ACC112 (cell line): ENCODE data around the gene IRF5.

Source experiments
- H2AFZ ChIP-seq: fragments of 200-600 bp; sonication (generic); one replicate; pipeline ENCODE4 v1.6.0; 2017; ENCODE audit warnings: antibody characterized with exemption, low read length; ENCODE audit not compliant: unreplicated experiment
- H3K27ac ChIP-seq: fragments of 200-600 bp; sonication (generic); 2 replicates; pipeline ENCODE4 v1.5.1; 2014; ENCODE audit warnings: low read depth, mild to moderate bottlenecking, antibody characterized with exemption, low read length, moderate library complexity
- H3K27me3 ChIP-seq: fragments of 200-600 bp; sonication (generic); 2 replicates; pipeline ENCODE4 v1.6.1; 2014; ENCODE audit warnings: mild to moderate bottlenecking, antibody characterized with exemption, low read length, moderate library complexity, mixed read lengths; ENCODE audit not compliant: insufficient read depth
- H3K36me3 ChIP-seq: fragments of 200-600 bp; sonication (generic); 2 replicates; pipeline ENCODE4 v1.6.1; 2016; ENCODE audit warnings: mild to moderate bottlenecking, antibody characterized with exemption, low read length, moderate library complexity, mixed read lengths; ENCODE audit not compliant: insufficient read depth
- H3K4me1 ChIP-seq: fragments of 200-600 bp; sonication (generic); one replicate; pipeline ENCODE4 v1.6.1; 2016; ENCODE audit warnings: low read length, mixed read lengths; ENCODE audit not compliant: insufficient read depth, unreplicated experiment, control insufficient read depth
- H3K4me3 ChIP-seq: fragments of 200-600 bp; sonication (generic); 2 replicates; pipeline ENCODE4 v1.5.1; 2014; ENCODE audit warnings: mild to moderate bottlenecking, low read depth, low read length
- H3K79me2 ChIP-seq: fragments of 200-600 bp; sonication (generic); one replicate; pipeline ENCODE4 v1.6.0; 2016; ENCODE audit warnings: low read length; ENCODE audit not compliant: control insufficient read depth, unreplicated experiment, insufficient read depth

IRF5 gene, protein sequence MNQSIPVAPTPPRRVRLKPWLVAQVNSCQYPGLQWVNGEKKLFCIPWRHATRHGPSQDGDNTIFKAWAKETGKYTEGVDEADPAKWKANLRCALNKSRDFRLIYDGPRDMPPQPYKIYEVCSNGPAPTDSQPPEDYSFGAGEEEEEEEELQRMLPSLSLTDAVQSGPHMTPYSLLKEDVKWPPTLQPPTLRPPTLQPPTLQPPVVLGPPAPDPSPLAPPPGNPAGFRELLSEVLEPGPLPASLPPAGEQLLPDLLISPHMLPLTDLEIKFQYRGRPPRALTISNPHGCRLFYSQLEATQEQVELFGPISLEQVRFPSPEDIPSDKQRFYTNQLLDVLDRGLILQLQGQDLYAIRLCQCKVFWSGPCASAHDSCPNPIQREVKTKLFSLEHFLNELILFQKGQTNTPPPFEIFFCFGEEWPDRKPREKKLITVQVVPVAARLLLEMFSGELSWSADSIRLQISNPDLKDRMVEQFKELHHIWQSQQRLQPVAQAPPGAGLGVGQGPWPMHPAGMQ

DNA sequence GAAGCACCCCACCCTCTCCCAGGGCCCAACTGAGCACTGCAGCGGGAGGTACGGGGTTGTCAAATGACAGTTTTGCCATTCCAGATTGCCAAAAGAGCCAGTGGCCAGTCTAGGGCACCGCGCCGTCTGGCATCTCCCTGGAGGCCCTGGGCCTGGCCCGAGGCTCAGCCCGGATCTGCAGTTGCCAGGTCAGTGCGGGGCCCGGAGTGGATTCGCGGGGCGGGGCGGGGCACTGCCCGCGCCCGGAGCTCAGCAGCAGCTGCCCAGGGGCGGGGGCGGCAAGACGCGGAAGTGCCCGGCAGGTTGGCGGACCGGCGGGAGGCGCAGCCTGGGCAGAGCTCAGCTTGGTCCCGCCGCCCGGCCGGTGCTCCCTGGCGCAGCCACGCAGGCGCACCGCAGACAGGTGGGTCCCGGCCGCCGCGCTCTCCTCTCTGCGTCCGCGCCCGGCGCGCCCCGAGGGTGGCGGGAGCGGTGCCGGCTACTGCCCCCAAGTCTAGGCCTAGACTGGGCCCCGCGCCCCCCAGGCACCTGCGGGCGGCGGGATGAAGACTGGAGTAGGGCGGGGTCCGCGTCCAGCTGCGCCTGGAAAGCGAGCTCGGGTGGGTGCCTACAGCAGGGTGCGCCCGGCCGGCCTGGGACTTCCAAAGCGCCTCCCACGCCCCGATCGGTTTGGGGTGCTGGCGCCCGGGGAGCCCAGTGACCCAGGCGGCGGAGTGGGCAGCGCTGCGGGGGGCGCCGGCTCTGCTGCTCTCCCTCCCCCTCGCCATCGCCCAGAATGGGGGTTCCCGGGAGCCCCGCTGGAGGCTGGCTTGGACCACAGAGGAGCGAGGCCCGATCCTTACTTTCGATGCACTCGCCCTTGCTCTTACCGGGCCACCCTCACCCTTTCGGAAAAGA lies at the start of gene IRF5:
Gene IRF5, plus strand, starts transcription at position 281 of the 897 bp plus-strand sequence. CDS start 4,155 bp downstream, outside the sequence.
- Histone ChIP-seq H3K4me1 (no peaks in the 10 kb centered on the region), H2AFZ (peak within 1 kb of the TSS; percentile 90), H3K79me2 (no peaks in the 10 kb centered on the region), H3K4me3 (peak within 1 kb of the TSS; percentile 78), H3K36me3 (no peaks in the 10 kb centered on the region), H3K27ac (no peak within 1 kb of the TSS), H3K27me3 (peaks cover 31% of the 10 kb centered on the region)

DNA sequence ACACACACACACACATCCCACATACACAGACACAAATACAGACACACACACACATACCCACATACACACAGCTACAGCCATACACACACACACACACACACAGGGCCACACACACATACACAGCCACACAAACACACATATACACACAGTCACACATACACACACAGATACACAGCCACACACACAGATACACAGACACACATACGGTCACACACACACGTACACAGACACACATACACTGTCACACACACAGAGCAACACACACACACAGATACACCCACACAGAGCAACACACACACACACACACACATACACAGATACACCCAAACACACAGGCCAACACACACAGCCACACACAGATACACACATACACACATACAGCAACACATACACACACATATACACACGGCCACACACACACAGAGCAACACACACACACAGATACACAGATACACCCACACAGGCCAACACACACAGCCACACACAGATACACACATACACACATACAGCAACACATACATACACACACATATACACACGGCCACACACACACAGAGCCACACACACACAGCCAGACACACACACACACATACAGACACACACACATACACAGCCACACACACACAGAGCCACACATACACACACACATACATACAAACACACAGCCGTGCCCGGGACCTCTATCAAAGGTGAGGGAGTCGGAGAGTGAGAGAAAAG lies 49.5 kb upstream of the IRF5 start:
- H3K36me3 ChIP-seq: no peaks in the 10 kb centered on the region
- no peak overlapping the region for H3K27ac ChIP-seq
- H3K79me2 ChIP-seq: no peaks in the 10 kb centered on the region
- H3K4me1 ChIP-seq: no peaks in the 10 kb centered on the region
- H3K27me3 ChIP-seq: peaks cover 17% of the 10 kb centered on the region; the same call in 1 of the 2 replicates
- H2AFZ ChIP-seq: no peak overlapping the region
- H3K4me3 ChIP-seq: no peak overlapping the region

DNA sequence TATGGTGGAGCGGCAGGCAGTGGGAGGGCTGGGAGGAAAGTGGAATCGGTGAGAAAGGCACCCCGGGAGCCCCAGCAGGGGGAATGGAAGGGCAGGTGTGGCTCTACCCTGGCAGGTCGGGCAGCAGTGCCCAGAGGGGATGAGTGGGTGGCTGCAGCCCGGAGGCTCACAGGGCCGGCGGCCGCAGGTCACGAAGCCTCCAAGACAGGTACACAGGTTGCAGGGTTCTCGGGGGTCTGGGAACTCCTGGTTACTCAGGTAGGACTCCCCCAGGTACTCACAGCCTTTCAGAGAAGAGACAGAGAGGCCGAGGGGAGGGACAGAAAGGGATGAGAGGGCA lies 49.0 kb upstream of the IRF5 start:
- H3K27ac ChIP-seq: no peak overlapping the region
- no peak overlapping the region for H2AFZ ChIP-seq
- no peaks in the 10 kb centered on the region for H3K4me1 ChIP-seq
- no peaks in the 10 kb centered on the region for H3K79me2 ChIP-seq
- no peak overlapping the region for H3K4me3 ChIP-seq
- no peaks in the 10 kb centered on the region for H3K36me3 ChIP-seq
- peaks cover 17% of the 10 kb centered on the region; the same call in 1 of the 2 replicates for H3K27me3 ChIP-seq

DNA sequence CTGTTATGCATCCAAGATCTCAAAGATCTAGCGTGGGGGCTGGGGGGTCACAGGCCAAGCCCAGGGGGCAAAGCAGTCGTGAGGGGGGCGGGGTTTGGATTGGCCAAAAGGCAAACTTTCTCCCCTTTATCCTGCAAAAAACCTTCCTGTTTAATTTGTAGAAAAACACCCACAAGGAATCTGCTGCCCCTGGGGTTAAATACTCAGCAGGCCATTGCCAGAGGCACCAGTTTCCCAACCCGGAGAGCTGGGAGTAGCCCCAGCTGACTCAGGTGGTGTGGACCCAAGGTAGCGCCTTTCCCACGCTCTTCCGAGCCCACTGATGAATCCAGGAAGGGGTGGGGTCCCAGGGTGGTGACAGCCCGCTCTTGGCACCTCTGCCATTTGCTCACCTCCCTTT lies 48.6 kb upstream of the IRF5 start:
- no peak overlapping the region for H2AFZ ChIP-seq
- H3K27ac ChIP-seq: no peak overlapping the region
- H3K36me3 ChIP-seq: no peaks in the 10 kb centered on the region
- H3K27me3 ChIP-seq: peaks cover 17% of the 10 kb centered on the region; the same call in 1 of the 2 replicates
- H3K79me2 ChIP-seq: no peaks in the 10 kb centered on the region
- H3K4me3 ChIP-seq: no peak overlapping the region
- H3K4me1 ChIP-seq: no peaks in the 10 kb centered on the region

DNA sequence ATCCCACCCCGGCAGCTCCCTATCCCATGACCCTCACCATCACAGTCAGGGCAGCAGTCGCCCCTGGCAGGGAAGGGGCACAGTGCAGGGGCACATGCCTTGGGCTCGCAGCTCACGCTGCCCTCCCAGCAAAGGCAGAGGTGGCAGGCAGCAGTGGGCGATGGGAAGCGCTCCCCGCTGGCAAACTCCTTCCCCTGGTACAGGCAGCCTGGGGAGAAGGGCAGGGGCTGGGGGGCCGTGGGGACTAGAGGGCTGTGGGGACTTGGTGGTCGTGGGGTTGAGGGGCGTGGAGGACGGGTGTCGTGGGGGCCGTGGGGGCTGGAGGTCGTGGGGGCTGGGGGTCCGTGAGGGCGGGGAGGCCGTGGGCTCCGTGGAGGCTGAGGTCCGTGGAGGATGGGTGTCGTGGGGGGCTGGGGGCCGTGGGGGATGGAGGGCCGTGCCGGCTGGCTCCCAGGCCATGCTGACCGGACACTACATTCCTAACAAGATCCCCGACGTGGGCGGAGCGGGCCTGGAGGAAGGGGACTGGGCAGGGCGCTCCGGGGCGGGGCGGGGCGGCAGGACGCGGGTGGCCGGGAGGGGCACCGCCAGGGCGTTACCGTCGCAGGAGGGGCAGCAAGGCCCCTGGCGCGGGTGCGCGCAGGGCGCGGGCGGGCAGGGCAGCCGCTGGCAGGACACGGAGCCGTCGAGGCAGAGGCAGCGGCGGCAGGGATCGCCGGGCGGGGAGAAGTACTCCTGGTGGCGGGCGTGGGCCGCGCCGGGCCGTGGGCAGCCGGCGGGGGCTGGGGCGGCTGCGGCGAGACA lies 47.2 kb upstream of the IRF5 start:
- no peak overlapping the region for H3K27ac ChIP-seq
- H3K4me1 ChIP-seq: no peaks in the 10 kb centered on the region
- peaks cover 17% of the 10 kb centered on the region; the same call in 1 of the 2 replicates for H3K27me3 ChIP-seq
- H3K4me3 ChIP-seq: peak overlapping the region; percentile 33; the same call in 1 of the 2 replicates
- H3K36me3 ChIP-seq: no peaks in the 10 kb centered on the region
- no peaks in the 10 kb centered on the region for H3K79me2 ChIP-seq
- H2AFZ ChIP-seq: no peak overlapping the region

DNA sequence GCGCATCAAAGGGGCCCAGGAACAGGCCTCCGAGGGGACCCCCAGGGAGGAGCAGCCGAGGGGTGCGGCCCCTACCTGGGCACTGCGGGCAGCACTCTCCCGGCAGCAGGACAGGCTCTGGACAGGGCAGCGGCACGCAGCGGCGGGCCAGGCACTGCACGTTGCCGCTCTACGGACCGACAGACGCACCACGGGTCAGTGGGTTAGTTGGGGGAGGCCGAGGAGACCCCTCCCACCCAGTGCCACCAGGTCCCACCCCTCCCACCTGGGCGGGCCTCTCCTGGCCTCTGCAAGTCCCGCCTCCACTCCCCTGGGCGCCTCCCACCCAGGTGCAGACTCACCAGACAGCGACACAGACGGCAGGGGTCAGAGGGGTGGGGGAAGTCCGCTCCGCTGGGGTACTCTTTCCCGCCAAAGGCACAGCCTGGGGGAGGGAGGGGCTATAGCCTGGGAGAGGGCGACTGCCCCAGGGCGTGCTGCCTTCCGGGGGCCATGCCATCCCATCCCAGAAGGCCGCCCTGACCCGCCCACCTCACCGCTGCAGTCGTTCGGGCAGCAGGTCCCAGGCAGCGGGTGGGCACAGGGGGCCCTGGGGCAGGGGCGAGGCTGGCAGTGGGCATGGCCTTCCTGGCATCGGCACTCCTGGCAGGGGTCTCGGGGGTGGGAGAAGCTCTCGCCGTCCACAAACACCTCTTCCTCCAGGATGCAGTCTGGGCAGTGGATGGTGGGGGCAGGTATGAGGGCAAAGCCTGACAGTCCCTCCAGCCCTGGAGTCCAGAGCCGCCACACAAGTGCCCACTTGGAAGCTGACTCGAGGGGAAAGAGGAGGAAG lies 46.4 kb upstream of the IRF5 start:
- Histone ChIP-seq H3K36me3 (no peaks in the 10 kb centered on the region), H2AFZ (no peak overlapping the region), H3K4me1 (no peaks in the 10 kb centered on the region), H3K27me3 (peaks cover 17% of the 10 kb centered on the region; the same call in 1 of the 2 replicates), H3K4me3 (peak overlapping the region; percentile 33; the same call in 1 of the 2 replicates), H3K79me2 (no peaks in the 10 kb centered on the region), H3K27ac (no peak overlapping the region)

DNA sequence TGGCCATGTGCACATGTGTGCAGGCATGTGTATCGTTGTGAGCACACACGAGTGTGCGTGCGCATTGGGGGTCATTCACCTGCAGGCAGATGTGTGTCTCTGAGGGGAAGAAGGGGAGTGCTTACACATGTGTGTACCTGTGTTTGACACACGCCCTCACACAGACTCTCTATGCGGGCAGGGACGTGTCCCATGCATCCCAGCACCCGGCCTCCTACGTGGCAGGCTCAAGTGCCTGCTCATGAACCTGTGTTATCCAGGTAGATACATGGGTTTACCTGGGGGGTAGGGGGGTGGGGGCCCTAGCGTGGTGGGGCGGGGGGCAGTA lies 45.8 kb upstream of the IRF5 start:
- no peaks in the 10 kb centered on the region for H3K79me2 ChIP-seq
- H3K27ac ChIP-seq: no peak overlapping the region
- H3K36me3 ChIP-seq: no peaks in the 10 kb centered on the region
- H2AFZ ChIP-seq: no peak overlapping the region
- H3K4me3 ChIP-seq: no peak overlapping the region
- peaks cover 17% of the 10 kb centered on the region; the same call in 1 of the 2 replicates for H3K27me3 ChIP-seq
- H3K4me1 ChIP-seq: no peaks in the 10 kb centered on the region

DNA sequence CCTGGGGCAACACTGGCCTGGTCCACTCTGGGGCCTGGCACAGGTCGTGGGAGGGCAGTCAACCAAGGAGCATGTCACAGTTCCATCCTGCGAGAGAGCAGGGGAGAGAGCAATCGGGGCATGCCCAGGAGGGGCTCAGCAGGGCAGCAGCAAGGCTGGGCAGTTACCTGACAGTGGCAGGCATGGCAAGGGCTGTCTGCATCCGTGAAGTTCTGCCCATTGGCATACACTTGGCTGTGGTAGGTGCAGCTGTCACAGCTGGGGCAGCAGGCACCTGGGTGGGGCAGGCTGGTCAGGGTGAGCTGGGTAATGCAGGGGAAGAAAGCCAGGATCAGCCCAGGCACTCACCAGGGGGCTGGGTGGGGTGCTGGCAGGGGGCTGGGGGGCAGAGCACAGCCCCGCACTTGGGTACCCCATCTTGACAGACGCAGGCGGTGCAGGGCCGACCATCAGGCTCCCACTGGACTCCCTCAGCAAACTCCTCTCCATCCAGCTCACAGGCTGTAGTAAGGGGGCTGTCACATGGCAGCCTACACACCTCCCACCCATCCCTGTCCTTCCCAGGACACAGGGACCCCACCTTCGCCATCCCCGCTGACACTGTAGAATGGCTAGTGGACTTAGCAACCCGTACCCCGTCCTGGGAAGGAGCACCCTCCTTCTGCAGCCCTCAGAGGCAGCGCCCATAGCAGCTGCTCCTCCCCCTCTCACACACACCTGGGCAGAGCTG lies 45.0 kb upstream of the IRF5 start:
- no peaks in the 10 kb centered on the region for H3K79me2 ChIP-seq
- H3K27ac ChIP-seq: no peak overlapping the region
- H3K27me3 ChIP-seq: peaks cover 17% of the 10 kb centered on the region; the same call in 1 of the 2 replicates
- H3K36me3 ChIP-seq: no peaks in the 10 kb centered on the region
- no peaks in the 10 kb centered on the region for H3K4me1 ChIP-seq
- no peak overlapping the region for H3K4me3 ChIP-seq
- no peak overlapping the region for H2AFZ ChIP-seq
